Ishikawa (cell line): ENCODE data around the gene CNOT2.

Experiments
- EP300 ChIP-seq: IDR thresholded peaks from 2 replicates; pipeline ENCODE4 v1.6.1; 2012; ENCODE audit warnings: borderline replicate concordance
- RAD21 ChIP-seq: IDR thresholded peaks from 2 replicates; pipeline ENCODE4 v1.6.1; 2012; ENCODE audit warnings: low read depth

GRCh38 chr12:70230934-70231606, 12.2 kb upstream of the CNOT2 start:
- no peak for TF ChIP-seq EP300
- no peak for TF ChIP-seq RAD21
